Measurements from ENCODE around the gene MYO1A. TPM values are rescaled to one million over a fixed set of nuclear protein-coding genes. Genes with fewer than 3 reads are reported as not detected.
"Not testable (repeated sequence)": the region's sequence is repeated elsewhere in the genome, so short reads cannot be mapped to it uniquely, and the experiment has no call there.

Gene MYO1A
- total and polyA plus RNA-seq, 2 of the 13 experiments (the other 11 are each of a cell fraction or from before 2014, with no cell fraction given): 5.3 to 6.0 TPM

DNA sequence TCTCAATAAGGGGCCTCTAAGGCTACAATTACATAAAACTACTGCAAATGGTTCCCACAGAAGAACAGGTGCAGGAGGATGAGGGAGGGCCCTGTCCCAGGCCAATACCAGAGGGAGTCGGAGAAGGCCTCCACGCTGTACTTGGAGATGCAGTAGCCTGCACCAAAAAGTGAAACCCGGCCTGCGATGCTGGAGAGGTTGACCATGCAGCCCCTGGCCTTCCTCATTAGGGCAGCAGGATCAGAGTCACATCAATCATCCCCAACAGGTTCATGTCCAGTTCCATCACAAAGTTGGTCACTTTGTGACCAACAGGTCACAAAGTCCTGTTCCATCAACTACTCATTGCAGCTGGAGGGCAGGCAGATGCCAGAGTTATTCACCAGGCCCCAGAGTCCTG is 66.5 kb downstream of the MYO1A start:
- in situ Hi-C loops (cut with HindIII; ENCODE audit: extremely low pct_ligation_motif_present, low pct_unique_long_range_greater_than_20kb) (no loop called here), intact Hi-C loops (cut with micrococcal nuclease; ENCODE audit: unreplicated experiment) (no loop called here)
- no peaks in the 10 kb centered on the region for H3K79me2 ChIP-seq (ENCODE audit: insufficient read depth, low read length)
- POLR2A ChIA-PET: no interaction called here
- H3K27ac ChIP-seq (ENCODE audit: extremely low read length, insufficient read depth, low read length): no peak overlapping the region
- ATAC-seq (no peak), FAIRE-seq (no peak), DNase-seq (ENCODE audit: low spot score) (no peak)
- no peaks in the 10 kb centered on the region for H3K9me3 ChIP-seq (ENCODE audit: low read length)
- CTCF ChIA-PET (ENCODE audit: low intra/inter-chr PET ratio, low total read pairs): no interaction called here
- WGBS (ENCODE audit: low lambda C conversion rate): 68% methylated on average over 4 of the region's 4 CpGs
- no peak overlapping the region for H3K4me2 ChIP-seq (ENCODE audit: low read depth, low read length)
- no peaks in the 10 kb centered on the region; a peak in 2 of 5 replicates for H3K27me3 ChIP-seq (ENCODE audit: control insufficient read depth in 1 of 2, insufficient read depth in 2 of 2, low read length in 2 of 2)
- no peak overlapping the region for H3K9ac ChIP-seq (ENCODE audit: insufficient read depth, low read depth, low read length)
- no peak overlapping the region for H3K4me3 ChIP-seq (replicated peaks in 1 of 3; ENCODE audit: insufficient read depth in 1 of 3, low read depth in 2 of 3, low read length in 3 of 3)
- no peak overlapping the region for H2AFZ ChIP-seq (ENCODE audit: low read length)
- no peaks in the 10 kb centered on the region for H3K36me3 ChIP-seq (replicated peaks in 1 of 2; ENCODE audit: control insufficient read depth in 1 of 2, insufficient read depth in 2 of 2, low read length in 2 of 2)
- no peak for TF ChIP-seq ZBTB3 (CRISPR knock-in tag; IDR thresholded peaks at IDR 0.05; ENCODE audit: borderline replicate concordance, low read depth)
- TF ChIP-seq NFE2 (CRISPR knock-in tag; IDR thresholded peaks at IDR 0.05): no peak
- TF ChIP-seq, protein P1, sequence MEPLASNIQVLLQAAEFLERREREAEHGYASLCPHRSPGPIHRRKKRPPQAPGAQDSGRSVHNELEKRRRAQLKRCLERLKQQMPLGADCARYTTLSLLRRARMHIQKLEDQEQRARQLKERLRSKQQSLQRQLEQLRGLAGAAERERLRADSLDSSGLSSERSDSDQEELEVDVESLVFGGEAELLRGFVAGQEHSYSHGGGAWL (CRISPR knock-in tag; IDR thresholded peaks at IDR 0.05): no peak
- TF ChIP-seq, protein P2, sequence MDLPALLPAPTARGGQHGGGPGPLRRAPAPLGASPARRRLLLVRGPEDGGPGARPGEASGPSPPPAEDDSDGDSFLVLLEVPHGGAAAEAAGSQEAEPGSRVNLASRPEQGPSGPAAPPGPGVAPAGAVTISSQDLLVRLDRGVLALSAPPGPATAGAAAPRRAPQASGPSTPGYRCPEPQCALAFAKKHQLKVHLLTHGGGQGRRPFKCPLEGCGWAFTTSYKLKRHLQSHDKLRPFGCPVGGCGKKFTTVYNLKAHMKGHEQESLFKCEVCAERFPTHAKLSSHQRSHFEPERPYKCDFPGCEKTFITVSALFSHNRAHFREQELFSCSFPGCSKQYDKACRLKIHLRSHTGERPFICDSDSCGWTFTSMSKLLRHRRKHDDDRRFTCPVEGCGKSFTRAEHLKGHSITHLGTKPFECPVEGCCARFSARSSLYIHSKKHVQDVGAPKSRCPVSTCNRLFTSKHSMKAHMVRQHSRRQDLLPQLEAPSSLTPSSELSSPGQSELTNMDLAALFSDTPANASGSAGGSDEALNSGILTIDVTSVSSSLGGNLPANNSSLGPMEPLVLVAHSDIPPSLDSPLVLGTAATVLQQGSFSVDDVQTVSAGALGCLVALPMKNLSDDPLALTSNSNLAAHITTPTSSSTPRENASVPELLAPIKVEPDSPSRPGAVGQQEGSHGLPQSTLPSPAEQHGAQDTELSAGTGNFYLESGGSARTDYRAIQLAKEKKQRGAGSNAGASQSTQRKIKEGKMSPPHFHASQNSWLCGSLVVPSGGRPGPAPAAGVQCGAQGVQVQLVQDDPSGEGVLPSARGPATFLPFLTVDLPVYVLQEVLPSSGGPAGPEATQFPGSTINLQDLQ (CRISPR knock-in tag; IDR thresholded peaks at IDR 0.05): no peak
- TF ChIP-seq ZNF331 (CRISPR knock-in tag; IDR thresholded peaks at IDR 0.05): no peak
- TF ChIP-seq WIZ (CRISPR knock-in tag; IDR thresholded peaks at IDR 0.05): no peak
- TF ChIP-seq ETV5 (CRISPR knock-in tag; IDR thresholded peaks at IDR 0.05; ENCODE audit: borderline replicate concordance): no peak
- no peak for TF ChIP-seq ZNF678 (CRISPR knock-in tag; IDR thresholded peaks at IDR 0.05)
- TF ChIP-seq, protein P3, sequence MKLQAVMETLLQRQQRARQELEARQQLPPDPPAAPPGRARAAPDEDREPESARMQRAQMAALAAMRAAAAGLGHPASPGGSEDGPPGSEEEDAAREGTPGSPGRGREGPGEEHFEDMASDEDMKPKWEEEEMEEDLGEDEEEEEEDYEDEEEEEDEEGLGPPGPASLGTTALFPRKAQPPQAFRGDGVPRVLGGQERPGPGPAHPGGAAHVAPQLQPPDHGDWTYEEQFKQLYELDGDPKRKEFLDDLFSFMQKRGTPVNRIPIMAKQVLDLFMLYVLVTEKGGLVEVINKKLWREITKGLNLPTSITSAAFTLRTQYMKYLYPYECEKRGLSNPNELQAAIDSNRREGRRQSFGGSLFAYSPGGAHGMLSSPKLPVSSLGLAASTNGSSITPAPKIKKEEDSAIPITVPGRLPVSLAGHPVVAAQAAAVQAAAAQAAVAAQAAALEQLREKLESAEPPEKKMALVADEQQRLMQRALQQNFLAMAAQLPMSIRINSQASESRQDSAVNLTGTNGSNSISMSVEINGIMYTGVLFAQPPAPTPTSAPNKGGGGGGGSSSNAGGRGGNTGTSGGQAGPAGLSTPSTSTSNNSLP (IDR thresholded peaks at IDR 0.05; ENCODE audit: low read depth, low read length): no peak
- TF ChIP-seq ATF7-NPFF (CRISPR knock-in tag; IDR thresholded peaks at IDR 0.05; ENCODE audit: low read depth): no peak
- TF ChIP-seq ZNF333 (CRISPR knock-in tag; IDR thresholded peaks at IDR 0.05; ENCODE audit: borderline replicate concordance): no peak
- TF ChIP-seq KLF16 (CRISPR knock-in tag; IDR thresholded peaks at IDR 0.05): no peak
- TF ChIP-seq TOE1 (CRISPR knock-in tag; IDR thresholded peaks at IDR 0.05): no peak
- BruUV-seq (replicated peaks): no TSS peak
- H3K4me1 ChIP-seq (ENCODE audit: insufficient read depth, low read length): no peaks in the 10 kb centered on the region
- no peaks in the 10 kb centered on the region for H4K20me1 ChIP-seq (ENCODE audit: insufficient read depth, low read length)

DNA sequence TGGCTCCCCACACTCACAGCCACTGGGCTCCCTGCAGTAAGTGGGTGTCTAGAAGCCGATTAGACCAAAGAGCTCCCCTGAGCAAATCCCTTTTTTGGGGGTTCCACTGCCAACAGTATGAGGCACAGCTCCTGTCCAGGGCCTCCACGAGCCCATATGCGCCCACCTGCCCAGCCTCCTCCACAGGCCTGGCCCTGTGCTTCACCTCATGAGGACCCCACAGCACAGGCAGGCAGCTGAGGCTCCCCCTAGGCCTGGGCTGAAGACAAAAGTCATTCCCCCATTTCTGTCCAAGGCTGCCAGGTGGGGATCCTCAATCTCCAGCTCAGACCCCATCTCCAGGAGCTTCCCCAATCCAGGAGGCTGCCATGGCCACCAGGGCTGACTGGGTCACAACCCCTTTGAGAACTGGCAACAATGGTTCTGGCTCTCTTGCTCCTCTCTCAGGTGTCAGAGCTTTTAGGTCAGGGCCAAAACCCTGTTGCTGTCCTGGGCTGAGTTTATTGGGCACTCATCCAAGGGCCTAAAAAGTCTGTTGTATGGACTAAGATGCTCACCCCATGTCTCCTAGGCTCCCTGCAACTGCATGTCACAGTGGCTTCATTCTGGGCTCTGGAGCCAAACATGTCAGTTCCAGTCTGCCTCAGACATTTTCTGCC is 67.2 kb downstream of the MYO1A start:
- POLR2A ChIA-PET; CTCF ChIA-PET (ENCODE audit: low intra/inter-chr PET ratio, low total read pairs); H3K9me3 ChIP-seq (ENCODE audit: low read length); H3K27ac ChIP-seq (ENCODE audit: extremely low read length, insufficient read depth, low read length); FAIRE-seq; H3K4me3 ChIP-seq (replicated peaks in 1 of 3; ENCODE audit: insufficient read depth in 1 of 3, low read depth in 2 of 3, low read length in 3 of 3); H3K36me3 ChIP-seq (replicated peaks in 1 of 2; ENCODE audit: control insufficient read depth in 1 of 2, insufficient read depth in 2 of 2, low read length in 2 of 2); H3K4me2 ChIP-seq (ENCODE audit: low read depth, low read length); H3K4me1 ChIP-seq (ENCODE audit: insufficient read depth, low read length); H2AFZ ChIP-seq (ENCODE audit: low read length); H4K20me1 ChIP-seq (ENCODE audit: insufficient read depth, low read length); ATAC-seq; BruUV-seq (replicated peaks); DNase-seq (ENCODE audit: low spot score); H3K27me3 ChIP-seq (ENCODE audit: control insufficient read depth in 1 of 2, insufficient read depth in 2 of 2, low read length in 2 of 2); H3K9ac ChIP-seq (ENCODE audit: insufficient read depth, low read depth, low read length); in situ Hi-C loops (cut with HindIII; ENCODE audit: extremely low pct_ligation_motif_present, low pct_unique_long_range_greater_than_20kb); H3K79me2 ChIP-seq (ENCODE audit: insufficient read depth, low read length); intact Hi-C loops (cut with micrococcal nuclease; ENCODE audit: unreplicated experiment): not testable (repeated sequence)
- WGBS (ENCODE audit: low lambda C conversion rate): 51% methylated on average over 3 of the region's 3 CpGs

Data from HepG2 (cell line).